Epithelial cell of proximal tubule (primary cell): Measurements from ENCODE around the gene CMA1. TPM values are rescaled to one million over a fixed set of nuclear protein-coding genes. Genes with fewer than 3 reads are reported as not detected.
"Not testable (repeated sequence)": the region's sequence is repeated elsewhere in the genome, so short reads cannot be mapped to it uniquely, and the experiment has no call there.

Experiments
- DNase-seq: peaks from one replicate; pipeline ENCODE4 v3.0.0-alpha.2; 2011; ENCODE audit warnings: low read depth
- H3K4me3 ChIP-seq: 2 replicates; pipeline ENCODE4 v1.5.1; 2011; ENCODE audit warnings: low read depth, mild to moderate bottlenecking, low read length
- CTCF ChIP-seq: conservative IDR thresholded peaks from 2 replicates; pipeline ENCODE4 v1.5.1; 2012; ENCODE audit warnings: low read depth, mild to moderate bottlenecking, low read length
- total RNA-seq: library from RNA; depleted of rRNA; stranded (reverse); fragments of >200 nt; gene quantifications from 2 replicates; pipeline ENCODE4 v1.2.3, GENCODE V29; 2015

The CMA1 gene, protein sequence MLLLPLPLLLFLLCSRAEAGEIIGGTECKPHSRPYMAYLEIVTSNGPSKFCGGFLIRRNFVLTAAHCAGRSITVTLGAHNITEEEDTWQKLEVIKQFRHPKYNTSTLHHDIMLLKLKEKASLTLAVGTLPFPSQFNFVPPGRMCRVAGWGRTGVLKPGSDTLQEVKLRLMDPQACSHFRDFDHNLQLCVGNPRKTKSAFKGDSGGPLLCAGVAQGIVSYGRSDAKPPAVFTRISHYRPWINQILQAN
- not detected in 2 replicates for total RNA-seq

DNA sequence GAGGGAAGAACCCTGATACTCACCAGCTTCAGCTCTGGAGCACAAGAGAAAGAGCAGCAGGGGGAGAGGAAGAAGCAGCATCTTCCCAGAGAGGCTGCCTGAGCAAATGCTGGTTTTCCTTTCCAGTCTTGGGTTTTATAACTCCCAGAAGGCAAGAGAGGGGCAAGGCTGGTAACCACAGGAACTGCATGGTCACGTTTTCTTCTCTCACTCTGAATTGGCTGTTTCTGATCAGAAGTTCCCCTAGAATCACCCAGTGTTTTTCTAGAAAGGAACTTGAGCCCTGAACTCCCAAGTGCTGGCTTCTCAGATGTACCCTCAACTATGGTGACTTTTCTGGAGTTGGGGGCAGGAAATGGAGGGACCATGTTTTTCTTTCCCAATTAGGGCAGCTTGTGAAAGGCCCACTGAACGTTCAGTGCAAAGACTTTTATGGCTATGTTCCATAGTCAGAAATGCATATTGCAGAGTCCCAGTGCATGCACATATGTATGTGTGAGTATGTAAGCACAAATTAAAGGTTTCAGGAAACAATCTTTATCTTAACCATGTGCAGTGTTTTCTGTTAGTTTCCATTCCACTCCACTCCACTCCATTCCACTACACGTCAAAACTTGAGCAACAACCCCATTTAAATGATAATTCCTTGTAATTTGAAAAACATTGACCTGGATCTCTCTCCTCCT lies at the start of gene CMA1:
TSS of gene CMA1 (minus strand) at position 111 of the 686 bp plus-strand sequence. CDS start at position 81, 30 bp downstream.
- H3K4me3 ChIP-seq = no peak within 1 kb of the TSS
- no peak for DNase-seq
- TF ChIP-seq CTCF = no peak

DNA sequence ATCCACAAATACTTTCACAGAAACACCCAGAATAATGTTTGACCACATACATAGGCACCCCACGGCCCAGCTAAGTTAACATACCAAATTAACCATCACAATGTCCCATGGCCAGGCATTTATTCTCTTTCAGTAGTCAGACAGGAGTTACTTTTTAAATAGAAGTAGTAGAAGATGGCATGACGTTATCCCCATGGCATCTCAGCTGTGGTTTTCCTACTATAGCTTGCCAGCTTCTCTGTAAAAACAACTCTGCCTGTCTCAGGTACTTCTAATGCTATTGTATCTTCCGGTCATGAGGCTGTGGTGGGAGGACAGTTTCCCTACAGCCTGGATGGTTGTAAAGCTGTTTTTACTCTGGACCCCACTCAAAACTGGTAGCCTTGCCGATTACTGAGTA lies 48.7 kb upstream of the CMA1 start:
- DNase-seq = peak; percentile 59
- no peak overlapping the region for H3K4me3 ChIP-seq
- no peak for TF ChIP-seq CTCF

DNA sequence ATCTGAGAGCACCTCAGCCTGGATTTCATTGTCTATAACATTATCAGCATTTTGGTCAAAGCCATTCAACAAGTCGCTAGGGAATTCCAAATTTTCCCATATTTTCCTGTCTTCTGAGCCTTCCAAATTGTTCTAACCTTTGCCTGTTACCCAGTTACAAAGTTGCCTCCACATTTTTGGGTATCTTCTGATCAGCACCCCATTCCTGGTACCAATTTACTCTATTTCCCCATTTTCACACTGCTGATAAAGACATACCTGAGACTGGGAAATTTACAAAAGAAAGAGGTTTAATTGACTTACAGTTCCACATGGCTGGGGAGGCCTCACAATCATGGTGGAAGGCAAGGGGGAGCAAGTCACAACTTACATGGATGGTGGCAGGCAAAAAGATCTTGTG lies 41.0 kb upstream of the CMA1 start:
- not testable (repeated sequence) for DNase-seq, H3K4me3 ChIP-seq

- DNase-seq = no peak
- H3K4me3 ChIP-seq = no peak overlapping the region
- TF ChIP-seq CTCF = no peak
Observed at GRCh38 chr14:24542346-24542936, 34.4 kb upstream of the CMA1 start.

GRCh38 chr14:24535737-24536136 lies 27.7 kb upstream of the CMA1 start:
- no peak for DNase-seq
- no peak for TF ChIP-seq CTCF
- H3K4me3 ChIP-seq = no peak overlapping the region

DNA sequence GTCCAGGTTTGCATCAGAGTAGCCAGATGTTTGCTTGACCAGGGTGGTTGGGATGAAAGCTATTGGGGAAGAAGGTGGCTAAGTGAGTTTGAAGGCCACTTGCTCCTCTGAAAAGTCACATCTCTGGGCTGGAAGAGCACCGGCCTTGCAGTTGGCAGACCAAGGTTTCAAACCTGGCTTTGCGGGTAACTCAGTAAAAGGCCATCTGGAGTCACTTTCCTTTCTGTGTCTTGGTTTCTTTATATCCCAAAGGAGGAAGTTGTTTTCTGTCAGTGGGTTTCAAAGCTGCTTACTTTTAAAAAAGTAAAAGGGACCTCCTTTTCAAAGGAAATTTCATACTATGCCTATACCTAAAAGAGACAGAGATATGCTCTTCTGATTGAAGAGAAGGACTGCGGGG lies 26.2 kb upstream of the CMA1 start:
- no peak overlapping the region for H3K4me3 ChIP-seq
- TF ChIP-seq CTCF = no peak

GRCh38 chr14:24525877-24526620 lies 18.0 kb upstream of the CMA1 start:
- DNase-seq, H3K4me3 ChIP-seq: not testable (repeated sequence)

More for the DNA sequence above, 26.2 kb upstream of the CMA1 start:
- no peak for DNase-seq
